SK-N-SH treated with all-trans-retinoic acid at 6 μM for 48 hours (cell line): ENCODE data around the gene RYK.

Experiments
- ATAC-seq: fragments of 200-7000 bp; cut with Tn5 transposase; 3 replicates; pipeline ENCODE4 v1.9.1; 2020; ENCODE audit warnings: mild to moderate bottlenecking, moderate library complexity
- ARNTL ChIP-seq: fragments of 450-650 bp; formaldehyde crosslinking; IDR thresholded peaks from 2 replicates; pipeline ENCODE4 v1.5.0; 2020; ENCODE audit warnings: low read depth, mild to moderate bottlenecking, moderate library complexity, borderline replicate concordance
- BACH2 ChIP-seq: fragments of 250-450 bp; sonication (Bioruptor Pico); IDR thresholded peaks from 2 replicates; pipeline ENCODE4 v1.9.0; 2021; ENCODE audit warnings: mild to moderate bottlenecking, borderline replicate concordance
- CSDC2 ChIP-seq: fragments of 250-450 bp; sonication (Bioruptor Pico); IDR thresholded peaks from 2 replicates; pipeline ENCODE4 v1.5.0; 2020; ENCODE audit warnings: mild to moderate bottlenecking, moderate library complexity
- ESRRG ChIP-seq: fragments of 250-450 bp; sonication (Bioruptor Pico); IDR thresholded peaks from 2 replicates; pipeline ENCODE4 v1.6.1; 2021; ENCODE audit warnings: mild to moderate bottlenecking
- GLIS3 ChIP-seq: fragments of 250-450 bp; sonication (Bioruptor Pico); IDR thresholded peaks from 2 replicates; pipeline ENCODE4 v1.5.0; 2020; ENCODE audit warnings: mild to moderate bottlenecking, moderate library complexity
- ISL1 ChIP-seq: fragments of 250-450 bp; sonication (Bioruptor Pico); IDR thresholded peaks from 2 replicates; pipeline ENCODE4 v2.1.2; 2022; ENCODE audit warnings: mild to moderate bottlenecking, moderate library complexity
- OSR1 ChIP-seq: fragments of 250-450 bp; sonication (Bioruptor Pico); IDR thresholded peaks from 2 replicates; pipeline ENCODE4 v1.8.0; 2022; ENCODE audit warnings: moderate library complexity, mild to moderate bottlenecking, inconsistent platforms
- PATZ1 ChIP-seq: fragments of 250-450 bp; sonication (Bioruptor Pico); IDR thresholded peaks from 2 replicates; pipeline ENCODE4 v1.8.0; 2020; ENCODE audit warnings: mild to moderate bottlenecking, moderate library complexity, borderline replicate concordance
- POU6F1 ChIP-seq: fragments of 250-450 bp; sonication (Bioruptor Pico); IDR thresholded peaks from 2 replicates; pipeline ENCODE4 v1.8.0; 2021; ENCODE audit warnings: low read depth, mild to moderate bottlenecking, moderate library complexity, borderline replicate concordance
- PPARA ChIP-seq: fragments of 250-450 bp; sonication (Bioruptor Pico); IDR thresholded peaks from 2 replicates; pipeline ENCODE4 v1.5.0; 2020; ENCODE audit warnings: mild to moderate bottlenecking, borderline replicate concordance
- RARB ChIP-seq: fragments of 250-450 bp; sonication (Bioruptor Pico); IDR thresholded peaks from 2 replicates; pipeline ENCODE4 v1.8.0; 2021; ENCODE audit warnings: mild to moderate bottlenecking, moderate library complexity
- SNAI2 ChIP-seq: fragments of 250-450 bp; sonication (Bioruptor Pico); IDR thresholded peaks from 2 replicates; pipeline ENCODE4 v1.5.0; 2020; ENCODE audit warnings: mild to moderate bottlenecking, moderate library complexity
- TCF4 ChIP-seq: fragments of 250-450 bp; sonication (Bioruptor Pico); IDR thresholded peaks from 2 replicates; pipeline ENCODE4 v1.8.0; 2021; ENCODE audit warnings: mild to moderate bottlenecking, moderate library complexity, borderline replicate concordance
- TOX ChIP-seq: fragments of 250-450 bp; sonication (Bioruptor Pico); IDR thresholded peaks from 2 replicates; pipeline ENCODE4 v1.8.0; 2021; ENCODE audit warnings: mild to moderate bottlenecking, moderate library complexity, borderline replicate concordance
- ZC3H10 ChIP-seq: fragments of 250-450 bp; sonication (Bioruptor Pico); IDR thresholded peaks from 2 replicates; pipeline ENCODE4 v1.5.1; 2021; ENCODE audit warnings: mild to moderate bottlenecking, moderate library complexity
- ZFP3 ChIP-seq: fragments of 250-450 bp; sonication (Bioruptor Pico); IDR thresholded peaks from 2 replicates; pipeline ENCODE4 v1.5.0; 2020; ENCODE audit warnings: mild to moderate bottlenecking, moderate library complexity
- ZFP30 ChIP-seq: fragments of 450-650 bp; formaldehyde crosslinking; IDR thresholded peaks from 2 replicates; pipeline ENCODE4 v1.5.0; 2022; ENCODE audit warnings: mild to moderate bottlenecking, moderate library complexity
- ZNF565 ChIP-seq: fragments of 450-650 bp; formaldehyde crosslinking; conservative IDR thresholded peaks from 2 replicates; pipeline ENCODE4 v1.5.0; 2020; ENCODE audit warnings: low read depth, mild to moderate bottlenecking, moderate library complexity
- ZNF70 ChIP-seq: fragments of 450-650 bp; formaldehyde crosslinking; IDR thresholded peaks from 2 replicates; pipeline ENCODE4 v1.5.0; 2020; ENCODE audit warnings: mild to moderate bottlenecking, moderate library complexity
- ZNF8 ChIP-seq: fragments of 450-650 bp; formaldehyde crosslinking; IDR thresholded peaks from 2 replicates; pipeline ENCODE4 v1.5.0; 2020; ENCODE audit warnings: mild to moderate bottlenecking, moderate library complexity
- TF ChIP-seq, protein P1 (sequence below): fragments of 250-450 bp; sonication (Bioruptor Pico); IDR thresholded peaks from 2 replicates; pipeline ENCODE4 v1.5.0; 2020; ENCODE audit warnings: mild to moderate bottlenecking, moderate library complexity
- TF ChIP-seq, protein P2 (sequence below): fragments of 250-450 bp; sonication (Bioruptor Pico); IDR thresholded peaks from 2 replicates; pipeline ENCODE4 v1.5.1; 2020; ENCODE audit warnings: low read depth, mild to moderate bottlenecking, moderate library complexity
- TF ChIP-seq, protein P3 (sequence below): fragments of 250-450 bp; sonication (Bioruptor Pico); IDR thresholded peaks from 2 replicates; pipeline ENCODE4 v1.5.1; 2021; ENCODE audit warnings: mild to moderate bottlenecking, moderate library complexity

Gene RYK

DNA sequence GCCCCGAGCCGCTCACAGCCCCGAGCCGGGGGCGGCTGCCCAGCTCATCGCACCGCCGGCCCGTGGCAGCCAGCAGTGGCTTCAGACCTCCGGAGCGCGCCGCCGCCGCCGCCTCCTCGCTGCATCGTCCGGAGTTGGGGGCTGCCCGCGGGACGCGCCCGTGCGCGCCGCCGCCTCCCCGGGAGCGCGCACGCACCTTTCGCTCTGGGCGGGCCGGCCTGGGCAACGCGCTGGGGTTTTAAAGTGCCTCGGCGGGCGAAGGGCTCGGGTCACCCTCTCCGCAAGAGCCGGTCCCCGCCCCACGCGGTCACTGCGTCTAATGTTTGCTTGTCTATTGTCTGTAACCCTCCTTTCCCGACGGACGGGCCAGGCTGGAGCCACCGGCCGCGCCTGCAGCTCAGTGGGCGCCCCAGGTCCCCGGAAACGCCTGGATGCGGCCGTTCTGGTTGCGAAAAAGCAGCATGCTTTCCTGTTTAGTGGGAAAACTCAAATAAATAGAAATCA, at the start of gene RYK:
Gene RYK, minus strand, starts transcription at position 143 of the 504 bp plus-strand sequence. CDS start 205 bp downstream, outside the sequence.
- peak; percentile 85 for ATAC-seq
- TF ChIP-seq RARB (no peak), ARNTL (CRISPR knock-in tag) (no peak), PPARA (CRISPR knock-in tag) (peak; percentile 83; the same call in 1 of the 2 replicates), ZFP30 (CRISPR knock-in tag) (peak; percentile 27; the same call in 1 of the 2 replicates), GLIS3 (CRISPR knock-in tag) (no peak), POU6F1 (CRISPR knock-in tag) (no peak), OSR1 (CRISPR knock-in tag) (no peak), BACH2 (CRISPR knock-in tag) (0 out of 2 replicates have a peak, but pooled peaks have one; percentile 55), TCF4 (CRISPR knock-in tag) (no peak), TOX (CRISPR knock-in tag) (no peak), ZNF565 (CRISPR knock-in tag) (peak; percentile 32; the same call in 1 of the 2 replicates), ISL1 (CRISPR knock-in tag) (no peak), ESRRG (CRISPR knock-in tag) (no peak), SNAI2 (peak; percentile 94; the same call in 1 of the 2 replicates), ZNF8 (CRISPR knock-in tag) (0 out of 2 replicates have a peak, but pooled peaks have one; percentile 26), ZNF70 (peak; percentile 54; the same call in 1 of the 2 replicates), PATZ1 (CRISPR knock-in tag) (no peak), ZC3H10 (CRISPR knock-in tag) (no peak), ZFP3 (peak; percentile 72; the same call in 1 of the 2 replicates), CSDC2 (CRISPR knock-in tag) (peak; percentile 97)
- TF ChIP-seq, protein P1, sequence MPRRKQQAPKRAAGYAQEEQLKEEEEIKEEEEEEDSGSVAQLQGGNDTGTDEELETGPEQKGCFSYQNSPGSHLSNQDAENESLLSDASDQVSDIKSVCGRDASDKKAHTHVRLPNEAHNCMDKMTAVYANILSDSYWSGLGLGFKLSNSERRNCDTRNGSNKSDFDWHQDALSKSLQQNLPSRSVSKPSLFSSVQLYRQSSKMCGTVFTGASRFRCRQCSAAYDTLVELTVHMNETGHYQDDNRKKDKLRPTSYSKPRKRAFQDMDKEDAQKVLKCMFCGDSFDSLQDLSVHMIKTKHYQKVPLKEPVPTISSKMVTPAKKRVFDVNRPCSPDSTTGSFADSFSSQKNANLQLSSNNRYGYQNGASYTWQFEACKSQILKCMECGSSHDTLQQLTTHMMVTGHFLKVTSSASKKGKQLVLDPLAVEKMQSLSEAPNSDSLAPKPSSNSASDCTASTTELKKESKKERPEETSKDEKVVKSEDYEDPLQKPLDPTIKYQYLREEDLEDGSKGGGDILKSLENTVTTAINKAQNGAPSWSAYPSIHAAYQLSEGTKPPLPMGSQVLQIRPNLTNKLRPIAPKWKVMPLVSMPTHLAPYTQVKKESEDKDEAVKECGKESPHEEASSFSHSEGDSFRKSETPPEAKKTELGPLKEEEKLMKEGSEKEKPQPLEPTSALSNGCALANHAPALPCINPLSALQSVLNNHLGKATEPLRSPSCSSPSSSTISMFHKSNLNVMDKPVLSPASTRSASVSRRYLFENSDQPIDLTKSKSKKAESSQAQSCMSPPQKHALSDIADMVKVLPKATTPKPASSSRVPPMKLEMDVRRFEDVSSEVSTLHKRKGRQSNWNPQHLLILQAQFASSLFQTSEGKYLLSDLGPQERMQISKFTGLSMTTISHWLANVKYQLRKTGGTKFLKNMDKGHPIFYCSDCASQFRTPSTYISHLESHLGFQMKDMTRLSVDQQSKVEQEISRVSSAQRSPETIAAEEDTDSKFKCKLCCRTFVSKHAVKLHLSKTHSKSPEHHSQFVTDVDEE = peak; percentile 97
- TF ChIP-seq, protein P2, sequence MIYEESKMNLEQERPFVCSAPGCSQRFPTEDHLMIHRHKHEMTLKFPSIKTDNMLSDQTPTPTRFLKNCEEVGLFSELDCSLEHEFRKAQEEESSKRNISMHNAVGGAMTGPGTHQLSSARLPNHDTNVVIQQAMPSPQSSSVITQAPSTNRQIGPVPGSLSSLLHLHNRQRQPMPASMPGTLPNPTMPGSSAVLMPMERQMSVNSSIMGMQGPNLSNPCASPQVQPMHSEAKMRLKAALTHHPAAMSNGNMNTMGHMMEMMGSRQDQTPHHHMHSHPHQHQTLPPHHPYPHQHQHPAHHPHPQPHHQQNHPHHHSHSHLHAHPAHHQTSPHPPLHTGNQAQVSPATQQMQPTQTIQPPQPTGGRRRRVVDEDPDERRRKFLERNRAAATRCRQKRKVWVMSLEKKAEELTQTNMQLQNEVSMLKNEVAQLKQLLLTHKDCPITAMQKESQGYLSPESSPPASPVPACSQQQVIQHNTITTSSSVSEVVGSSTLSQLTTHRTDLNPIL (CRISPR knock-in tag) = no peak
- TF ChIP-seq, protein P3, sequence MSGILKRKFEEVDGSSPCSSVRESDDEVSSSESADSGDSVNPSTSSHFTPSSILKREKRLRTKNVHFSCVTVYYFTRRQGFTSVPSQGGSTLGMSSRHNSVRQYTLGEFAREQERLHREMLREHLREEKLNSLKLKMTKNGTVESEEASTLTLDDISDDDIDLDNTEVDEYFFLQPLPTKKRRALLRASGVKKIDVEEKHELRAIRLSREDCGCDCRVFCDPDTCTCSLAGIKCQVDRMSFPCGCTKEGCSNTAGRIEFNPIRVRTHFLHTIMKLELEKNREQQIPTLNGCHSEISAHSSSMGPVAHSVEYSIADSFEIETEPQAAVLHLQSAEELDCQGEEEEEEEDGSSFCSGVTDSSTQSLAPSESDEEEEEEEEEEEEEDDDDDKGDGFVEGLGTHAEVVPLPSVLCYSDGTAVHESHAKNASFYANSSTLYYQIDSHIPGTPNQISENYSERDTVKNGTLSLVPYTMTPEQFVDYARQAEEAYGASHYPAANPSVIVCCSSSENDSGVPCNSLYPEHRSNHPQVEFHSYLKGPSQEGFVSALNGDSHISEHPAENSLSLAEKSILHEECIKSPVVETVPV = no peak

GRCh38 chr3:134299888-134300206, 49.2 kb upstream of the RYK start:
- TF ChIP-seq ZNF70 (no peak), ZNF565 (CRISPR knock-in tag) (no peak)
- TF ChIP-seq, all 23 proteins: peak for 0
- ATAC-seq = peak; percentile 69
